ENCODE data around the gene MS4A3. TPM values are rescaled to one million over a fixed set of nuclear protein-coding genes. Genes with fewer than 3 reads are reported as not detected.
"Not testable (repeated sequence)": the region's sequence is repeated elsewhere in the genome, so short reads cannot be mapped to it uniquely, and the experiment has no call there.

Gene MS4A3
- total RNA-seq, 1 donor from 2014 or later: not detected

GRCh38 chr11:60065801-60066200 lies 9.3 kb downstream of the MS4A3 start:
- H3K36me3 Mint-ChIP-seq (ENCODE audit: unreplicated experiment): no peaks in the 10 kb centered on the region
- H3K27ac Mint-ChIP-seq (ENCODE audit: unreplicated experiment): no peak overlapping the region
- DNase-seq: no peak
- TF ChIP-seq CTCF (IDR thresholded peaks at IDR 0.05; ENCODE audit: partially characterized antibody, unreplicated experiment): no peak
- H3K4me1 Mint-ChIP-seq (ENCODE audit: low read depth, unreplicated experiment): no peaks in the 10 kb centered on the region
- no peak overlapping the region for H3K4me3 Mint-ChIP-seq (ENCODE audit: unreplicated experiment)
- H3K9me3 Mint-ChIP-seq (ENCODE audit: unreplicated experiment): no peaks in the 10 kb centered on the region
- no peaks in the 10 kb centered on the region for H3K27me3 Mint-ChIP-seq (ENCODE audit: unreplicated experiment)

GRCh38 chr11:60069450-60069849 lies 13.0 kb downstream of the MS4A3 start:
- no peak overlapping the region for H3K27ac Mint-ChIP-seq (ENCODE audit: unreplicated experiment)
- no peak overlapping the region for H3K4me3 Mint-ChIP-seq (ENCODE audit: unreplicated experiment)
- H3K27me3 Mint-ChIP-seq (ENCODE audit: unreplicated experiment): no peaks in the 10 kb centered on the region
- no peaks in the 10 kb centered on the region for H3K4me1 Mint-ChIP-seq (ENCODE audit: low read depth, unreplicated experiment)
- TF ChIP-seq CTCF (IDR thresholded peaks at IDR 0.05; ENCODE audit: partially characterized antibody, unreplicated experiment): no peak
- DNase-seq: no peak
- peaks cover 3% of the 10 kb centered on the region for H3K9me3 Mint-ChIP-seq (ENCODE audit: unreplicated experiment)
- no peaks in the 10 kb centered on the region for H3K36me3 Mint-ChIP-seq (ENCODE audit: unreplicated experiment)

DNA sequence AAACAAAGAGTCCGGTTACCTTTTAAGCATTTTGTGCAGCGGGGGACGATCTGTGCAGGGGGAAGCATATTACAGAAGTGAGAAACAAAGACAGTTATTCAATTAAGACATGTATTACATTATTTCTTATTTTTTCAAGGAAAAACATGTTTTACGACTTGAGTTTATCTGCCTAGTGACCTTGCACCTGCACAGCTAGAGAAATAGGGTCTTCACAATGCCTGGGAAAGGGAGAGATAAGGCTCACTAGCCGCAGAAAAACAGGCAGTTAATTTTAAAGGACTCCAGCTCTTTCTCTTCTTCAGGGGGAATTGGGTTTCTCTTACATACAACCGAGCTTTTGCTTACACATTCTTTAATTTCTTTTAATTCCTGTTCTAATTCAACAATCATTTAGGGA lies 15.2 kb downstream of the MS4A3 start:
- H3K27me3 Mint-ChIP-seq (ENCODE audit: unreplicated experiment); H3K9me3 Mint-ChIP-seq (ENCODE audit: unreplicated experiment); DNase-seq: not testable (repeated sequence)

DNA sequence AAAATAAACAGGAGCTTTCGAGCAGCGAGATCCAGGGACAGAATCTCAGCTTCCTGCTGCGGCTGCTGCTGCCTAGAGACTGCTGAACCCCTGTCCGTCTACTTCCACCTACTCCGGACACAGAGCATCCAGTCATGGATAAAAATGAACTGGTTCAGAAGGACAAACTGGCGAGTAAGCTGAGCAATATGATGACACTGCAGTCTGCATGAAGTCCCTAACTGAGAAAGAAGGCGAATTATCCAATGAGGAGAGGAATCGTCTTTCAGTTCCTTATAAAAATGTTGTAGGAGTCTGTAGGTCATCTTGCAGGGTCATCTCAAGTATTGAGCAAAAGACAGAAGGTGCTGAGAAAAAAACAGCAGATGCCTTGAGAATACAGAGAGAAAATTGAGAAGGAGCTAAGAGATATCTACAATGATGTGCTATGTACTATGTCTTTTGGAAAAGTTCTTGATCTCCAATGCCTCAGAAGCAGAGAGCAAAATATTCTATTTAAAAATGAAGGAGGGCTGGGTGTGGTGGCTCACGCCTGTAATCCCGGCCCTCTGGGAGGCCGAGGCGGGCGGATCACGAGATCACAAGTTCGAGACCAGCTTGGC lies 20.9 kb downstream of the MS4A3 start:
- no peak for TF ChIP-seq CTCF (IDR thresholded peaks at IDR 0.05; ENCODE audit: partially characterized antibody, unreplicated experiment)
- no peaks in the 10 kb centered on the region for H3K36me3 Mint-ChIP-seq (ENCODE audit: unreplicated experiment)

More for the DNA sequence above, 15.2 kb downstream of the MS4A3 start:
- H3K36me3 Mint-ChIP-seq (ENCODE audit: unreplicated experiment); H3K27ac Mint-ChIP-seq (ENCODE audit: unreplicated experiment); H3K4me1 Mint-ChIP-seq (ENCODE audit: low read depth, unreplicated experiment); H3K4me3 Mint-ChIP-seq (ENCODE audit: unreplicated experiment): not testable (repeated sequence)

GRCh38 chr11:60077981-60078380 lies 21.5 kb downstream of the MS4A3 start:
- Mint-ChIP-seq H3K4me1 (ENCODE audit: low read depth, unreplicated experiment) (no peaks in the 10 kb centered on the region), H3K4me3 (ENCODE audit: unreplicated experiment) (no peak overlapping the region), H3K27ac (ENCODE audit: unreplicated experiment) (no peak overlapping the region), H3K27me3 (ENCODE audit: unreplicated experiment) (peaks cover 2% of the 10 kb centered on the region), H3K9me3 (ENCODE audit: unreplicated experiment) (peaks cover 5% of the 10 kb centered on the region), H3K36me3 (ENCODE audit: unreplicated experiment) (no peaks in the 10 kb centered on the region)
- TF ChIP-seq CTCF (IDR thresholded peaks at IDR 0.05; ENCODE audit: partially characterized antibody, unreplicated experiment): no peak
- DNase-seq: no peak

More for the DNA sequence above, 20.9 kb downstream of the MS4A3 start:
- Mint-ChIP-seq H3K4me3 (ENCODE audit: unreplicated experiment) (no peak overlapping the region), H3K9me3 (ENCODE audit: unreplicated experiment) (peaks cover 5% of the 10 kb centered on the region), H3K27me3 (ENCODE audit: unreplicated experiment) (peaks cover 2% of the 10 kb centered on the region), H3K27ac (ENCODE audit: unreplicated experiment) (no peak overlapping the region), H3K4me1 (ENCODE audit: low read depth, unreplicated experiment) (no peaks in the 10 kb centered on the region)
- no peak for DNase-seq

Data from glutamatergic neuron (in vitro differentiated cells).